A549 treated with CORT108297 at 1 μM for 4 hours (cell line): ENCODE data around the gene VPS45. TPM values are rescaled to one million over a fixed set of nuclear protein-coding genes. Genes with fewer than 3 reads are reported as not detected.

Experiments used
- total RNA-seq: library from RNA; stranded (reverse); fragments of 200-300 nt; extraction: Qiagen RNA extraction; gene quantifications from 5 replicates; pipeline ENCODE4 v1.2.3, GENCODE V29; 2022

The VPS45 gene, protein sequence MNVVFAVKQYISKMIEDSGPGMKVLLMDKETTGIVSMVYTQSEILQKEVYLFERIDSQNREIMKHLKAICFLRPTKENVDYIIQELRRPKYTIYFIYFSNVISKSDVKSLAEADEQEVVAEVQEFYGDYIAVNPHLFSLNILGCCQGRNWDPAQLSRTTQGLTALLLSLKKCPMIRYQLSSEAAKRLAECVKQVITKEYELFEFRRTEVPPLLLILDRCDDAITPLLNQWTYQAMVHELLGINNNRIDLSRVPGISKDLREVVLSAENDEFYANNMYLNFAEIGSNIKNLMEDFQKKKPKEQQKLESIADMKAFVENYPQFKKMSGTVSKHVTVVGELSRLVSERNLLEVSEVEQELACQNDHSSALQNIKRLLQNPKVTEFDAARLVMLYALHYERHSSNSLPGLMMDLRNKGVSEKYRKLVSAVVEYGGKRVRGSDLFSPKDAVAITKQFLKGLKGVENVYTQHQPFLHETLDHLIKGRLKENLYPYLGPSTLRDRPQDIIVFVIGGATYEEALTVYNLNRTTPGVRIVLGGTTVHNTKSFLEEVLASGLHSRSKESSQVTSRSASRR
- 15.6 to 17.5 TPM (median 16.6 TPM) in 5 replicates for total RNA-seq

DNA sequence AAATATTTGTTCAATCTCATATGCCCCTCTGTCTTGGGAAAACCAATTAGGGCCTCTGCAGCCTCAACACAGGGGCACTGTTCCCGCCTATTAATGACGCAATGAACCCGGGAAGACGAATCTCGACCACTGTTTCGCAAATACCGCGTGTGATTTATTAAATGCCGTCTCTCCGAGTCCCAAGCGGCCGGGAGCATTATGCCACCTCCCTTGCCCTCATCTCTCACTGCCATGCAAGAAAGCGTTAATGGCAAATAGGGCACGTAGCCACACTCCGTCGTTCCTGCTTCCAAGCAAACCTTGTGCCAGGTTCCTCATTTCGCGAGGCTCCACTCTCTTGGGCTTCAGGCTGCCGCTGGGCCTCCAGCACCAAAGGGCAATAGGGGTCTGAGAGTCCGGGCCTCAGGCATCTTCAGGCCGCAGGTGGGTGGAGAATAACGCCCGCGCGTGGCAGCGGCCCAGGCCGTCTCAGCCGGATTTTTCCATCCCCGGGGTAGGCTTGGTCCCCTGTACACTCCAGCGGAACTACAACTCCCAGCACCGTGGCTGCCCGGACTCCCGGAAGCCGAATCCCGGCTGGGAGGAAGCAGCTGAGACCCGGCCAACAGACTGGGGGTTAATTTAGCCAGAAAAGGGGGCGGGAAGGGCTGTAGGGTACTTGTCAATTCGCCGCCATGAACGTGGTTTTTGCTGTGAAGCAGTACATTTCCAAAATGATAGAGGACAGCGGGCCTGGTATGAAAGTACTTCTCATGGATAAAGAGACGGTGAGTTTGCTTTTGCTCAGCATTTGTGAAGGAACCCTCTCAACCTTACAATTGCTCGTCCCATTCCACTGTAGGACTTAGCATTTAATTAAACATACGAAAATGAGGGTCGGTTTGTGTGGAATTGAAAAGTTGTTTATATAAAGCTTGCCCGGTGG, at the start of gene VPS45:
Gene VPS45, plus strand, starts transcription at position 593 of the 925 bp plus-strand sequence. Its CDS starts 82 bp downstream, at position 675.

DNA sequence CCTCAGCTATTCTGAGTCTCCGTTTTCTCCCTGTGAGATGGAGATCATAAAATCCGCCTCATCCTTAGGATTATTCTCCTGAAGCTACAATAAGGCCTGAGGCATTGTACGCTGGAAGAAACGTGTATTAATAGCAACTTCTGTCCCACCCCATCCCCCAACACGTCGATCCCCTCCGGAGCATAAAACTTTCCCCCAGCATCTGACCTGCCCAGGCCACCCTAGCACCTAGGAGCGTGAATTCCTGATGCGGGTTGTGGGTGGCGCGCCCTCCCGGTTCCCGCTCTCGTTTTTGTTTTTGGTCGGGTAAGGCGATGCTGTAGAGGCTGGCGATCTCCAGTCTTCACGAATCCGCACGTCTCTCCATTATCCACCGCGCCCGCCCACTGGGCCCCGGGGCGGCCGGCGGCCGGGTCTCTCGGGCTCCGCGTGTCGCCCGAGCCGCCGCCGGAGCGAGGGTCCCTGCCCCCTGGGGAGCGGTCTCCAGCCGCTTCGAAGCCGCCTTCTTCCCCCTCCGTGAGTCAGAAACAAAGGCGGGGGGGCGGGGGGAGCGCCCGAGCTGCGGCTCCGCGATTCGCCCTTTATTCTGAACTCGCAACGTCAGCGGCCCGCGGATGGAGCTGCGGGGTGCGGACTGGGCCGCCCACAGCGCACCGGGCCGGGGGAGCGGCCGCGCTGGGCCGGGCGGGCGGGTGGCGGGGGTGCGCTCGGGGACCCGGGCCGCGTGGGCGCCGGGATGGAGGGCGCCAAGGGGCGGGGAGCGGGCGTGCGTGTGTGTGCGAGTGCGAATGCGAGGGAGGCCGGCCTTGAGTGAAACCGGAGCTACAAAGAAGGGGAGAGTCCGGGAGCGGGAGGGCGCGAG, 81.9 kb downstream of the VPS45 start, which contains the start of gene PLEKHO1:
Gene PLEKHO1, plus strand, starts transcription at position 646 of the 862 bp plus-strand sequence. CDS start 342 bp downstream, outside the sequence.

Other genes with a start within 250 kb of the VPS45 start
- gene BOLA1, start 168.2 kb upstream of the VPS45 start, total RNA-seq = 17.3 to 30.0 TPM (median 24.7 TPM) in 5 replicates
- gene SV2A, start 149.9 kb upstream of the VPS45 start, total RNA-seq = 0.06 to 0.17 TPM (median 0.09 TPM) in 5 replicates
- 127 to 140 TPM (median 131 TPM) in 5 replicates for gene SF3B4, start 140.0 kb upstream of the VPS45 start, total RNA-seq
- gene MTMR11, start 130.9 kb upstream of the VPS45 start, total RNA-seq = 7.7 to 11.3 TPM (median 9.3 TPM) in 5 replicates
- gene OTUD7B, start 57.0 kb upstream of the VPS45 start, total RNA-seq = 9.2 to 12.5 TPM (median 11.5 TPM) in 5 replicates
- gene PLEKHO1, start 82.1 kb downstream of the VPS45 start, total RNA-seq = 8.0 to 10.9 TPM (median 9.4 TPM) in 5 replicates
- 37.3 to 68.4 TPM (median 43.6 TPM) in 5 replicates for gene ANP32E, start 168.3 kb downstream of the VPS45 start, total RNA-seq
- not detected in 5 replicates for gene CA14, start 190.0 kb downstream of the VPS45 start, total RNA-seq
- 129 to 145 TPM (median 140 TPM) in 5 replicates for gene APH1A, start 201.2 kb downstream of the VPS45 start, total RNA-seq
- 0.12 to 0.38 TPM (median 0.22 TPM) in 5 replicates for gene C1orf54, start 205.0 kb downstream of the VPS45 start, total RNA-seq
- 0.63 to 0.86 TPM (median 0.74 TPM) in 5 replicates for gene CIART, start 214.8 kb downstream of the VPS45 start, total RNA-seq
- gene MRPS21, start 226.1 kb downstream of the VPS45 start, total RNA-seq = 82.0 to 83.5 TPM (median 82.3 TPM) in 5 replicates